PC-9 (cell line): ENCODE results near the gene XRCC4. TPM values are rescaled to one million over a fixed set of nuclear protein-coding genes. Genes with fewer than 3 reads are reported as not detected.

Experiments
- BruUV-seq: library from RNA; stranded (reverse); fragments of 400-500 nt; replicated peaks from 2 replicates; lab custom pipeline; 2021; lab: Mats Ljungman, UMichigan
- CTCF ChIA-PET: fragments of 300-600 bp; sonication (Branson Sonifier 250); formaldehyde crosslinking; loops from one replicate; lab custom pipeline; 2022; ENCODE audit warnings: antibody characterized with exemption; lab: Charles Lee
- POLR2A ChIA-PET: fragments of 300-600 bp; sonication (Branson Sonifier 250); formaldehyde crosslinking; loops from one replicate; lab custom pipeline; 2022; ENCODE audit warnings: antibody characterized with exemption; ENCODE audit not compliant: unreplicated experiment; lab: Charles Lee
- DNase-seq, 2 experiments: peaks; one replicate each; pipeline versions ENCODE4 v3.0.0 to v3.0.0-alpha.2; 2015 to 2022; ENCODE audit warnings: mixed read lengths in 1 of 2
- H2AFZ ChIP-seq: fragments of 200-600 bp; sonication (generic); 2 replicates; pipeline ENCODE4 v1.8.1; 2017; ENCODE audit warnings: antibody characterized with exemption
- H3F3A ChIP-seq: fragments of 200-600 bp; sonication (generic); 2 replicates; pipeline ENCODE4 v1.8.1; 2017; ENCODE audit warnings: antibody characterized with exemption, mild to moderate bottlenecking, low read depth; ENCODE audit not compliant: insufficient read depth
- H3K27ac ChIP-seq: fragments of 200-600 bp; sonication (generic); 2 replicates; pipeline ENCODE4 v1.6.1; 2016; ENCODE audit warnings: mixed run types
- H3K27me3 ChIP-seq: fragments of 200-600 bp; sonication (generic); 2 replicates; pipeline ENCODE4 v1.6.1; 2016; ENCODE audit warnings: low read depth, mixed run types; ENCODE audit not compliant: insufficient read depth
- H3K36me3 ChIP-seq: fragments of 200-600 bp; sonication (generic); 2 replicates; pipeline ENCODE4 v1.6.1; 2016; ENCODE audit warnings: low read depth, mixed run types
- H3K4me1 ChIP-seq: fragments of 200-600 bp; sonication (generic); replicated peaks from 2 replicates; pipeline ENCODE4 v1.6.1; 2016; ENCODE audit warnings: mixed run types; ENCODE audit not compliant: insufficient read depth
- H3K4me2 ChIP-seq: fragments of 200-600 bp; sonication (generic); 2 replicates; pipeline ENCODE4 v1.6.1; 2017; ENCODE audit warnings: mixed run types
- H3K4me3 ChIP-seq: fragments of 200-600 bp; sonication (generic); 2 replicates; pipeline ENCODE4 v1.6.1; 2016; ENCODE audit warnings: mixed run types
- H3K79me2 ChIP-seq: fragments of 200-600 bp; sonication (generic); 2 replicates; pipeline ENCODE4 v1.6.1; 2017; ENCODE audit warnings: low read depth, mixed run types
- H3K9me2 ChIP-seq: fragments of 200-600 bp; sonication (generic); 2 replicates; pipeline ENCODE4 v1.8.1; 2017; ENCODE audit warnings: mild to moderate bottlenecking; ENCODE audit not compliant: insufficient read depth
- H3K9me3 ChIP-seq: fragments of 200-600 bp; sonication (generic); 2 replicates; pipeline ENCODE4 v1.8.1; 2016; ENCODE audit warnings: low read depth; ENCODE audit not compliant: insufficient read depth
- H4K20me1 ChIP-seq: fragments of 200-600 bp; sonication (generic); 2 replicates; pipeline ENCODE4 v1.8.1; 2017; ENCODE audit not compliant: insufficient read depth
- EZH2 ChIP-seq: fragments of 200-600 bp; sonication (generic); IDR thresholded peaks from 2 replicates; pipeline ENCODE4 v1.8.0; 2017; ENCODE audit warnings: antibody characterized with exemption, low read depth
- intact Hi-C: fragments of 100-400 bp; cut with micrococcal nuclease; formaldehyde crosslinking; loops from one replicate; pipeline ENCODE4 v1.10.0; 2022; ENCODE audit not compliant: unreplicated experiment
- total RNA-seq: library from RNA; stranded (reverse); gene quantifications from 2 replicates; pipeline ENCODE4 v1.2.3, GENCODE V29; 2021
- TF ChIP-seq, protein P1 (sequence below): fragments of 200-600 bp; sonication (generic); conservative IDR thresholded peaks from 2 replicates; pipeline ENCODE4 v1.6.1; 2017; ENCODE audit warnings: mixed run types, antibody characterized with exemption, mild to moderate bottlenecking, moderate library complexity

Gene XRCC4
- total RNA-seq, 1 experiment from 2014 or later = 12.2 TPM

DNA sequence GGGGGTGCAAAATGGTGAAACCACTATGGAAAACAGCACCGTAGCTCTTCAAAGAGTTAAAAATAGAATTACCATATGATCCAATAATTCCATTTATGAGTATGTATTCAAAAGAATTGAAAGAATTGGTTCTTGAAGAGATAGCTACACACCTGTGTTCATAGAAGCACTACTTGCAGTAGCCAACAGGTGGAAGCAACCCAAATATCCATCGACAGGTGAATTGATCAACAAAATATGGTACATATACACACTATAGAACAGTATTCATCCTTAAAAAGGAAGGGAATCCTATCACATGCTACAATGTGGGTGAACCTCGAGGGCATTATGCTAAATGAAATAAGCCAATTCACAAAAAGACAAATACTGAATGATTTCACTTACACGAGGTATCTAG lies 308.5 kb downstream of the XRCC4 start:
- Histone ChIP-seq H3F3A (no peaks in the 10 kb centered on the region), H3K9me3 (no peaks in the 10 kb centered on the region), H3K4me3 (no peak overlapping the region), H2AFZ (no peak overlapping the region), H3K36me3 (no peaks in the 10 kb centered on the region), H3K4me1 (no peaks in the 10 kb centered on the region), H3K4me2 (no peak overlapping the region), H3K27me3 (no peaks in the 10 kb centered on the region), H3K79me2 (no peaks in the 10 kb centered on the region), H3K27ac (no peak overlapping the region), H3K9me2 (peaks cover 12% of the 10 kb centered on the region; the same call in 1 of the 2 replicates), H4K20me1 (no peaks in the 10 kb centered on the region)
- TF ChIP-seq, protein P1, sequence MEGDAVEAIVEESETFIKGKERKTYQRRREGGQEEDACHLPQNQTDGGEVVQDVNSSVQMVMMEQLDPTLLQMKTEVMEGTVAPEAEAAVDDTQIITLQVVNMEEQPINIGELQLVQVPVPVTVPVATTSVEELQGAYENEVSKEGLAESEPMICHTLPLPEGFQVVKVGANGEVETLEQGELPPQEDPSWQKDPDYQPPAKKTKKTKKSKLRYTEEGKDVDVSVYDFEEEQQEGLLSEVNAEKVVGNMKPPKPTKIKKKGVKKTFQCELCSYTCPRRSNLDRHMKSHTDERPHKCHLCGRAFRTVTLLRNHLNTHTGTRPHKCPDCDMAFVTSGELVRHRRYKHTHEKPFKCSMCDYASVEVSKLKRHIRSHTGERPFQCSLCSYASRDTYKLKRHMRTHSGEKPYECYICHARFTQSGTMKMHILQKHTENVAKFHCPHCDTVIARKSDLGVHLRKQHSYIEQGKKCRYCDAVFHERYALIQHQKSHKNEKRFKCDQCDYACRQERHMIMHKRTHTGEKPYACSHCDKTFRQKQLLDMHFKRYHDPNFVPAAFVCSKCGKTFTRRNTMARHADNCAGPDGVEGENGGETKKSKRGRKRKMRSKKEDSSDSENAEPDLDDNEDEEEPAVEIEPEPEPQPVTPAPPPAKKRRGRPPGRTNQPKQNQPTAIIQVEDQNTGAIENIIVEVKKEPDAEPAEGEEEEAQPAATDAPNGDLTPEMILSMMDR = no peak; the same call in 1 of the 2 replicates
- no peak for TF ChIP-seq EZH2
- POLR2A ChIA-PET = interaction anchor here (0.5 kb wide), 1 partner anchor 308 kb away, joined by 3 read pairs; the partner anchor contains the start of genes TMEM167A and XRCC4
- intact Hi-C loops = no loop called here
- DNase-seq = no peak
- no TSS peak for BruUV-seq
- CTCF ChIA-PET = no interaction called here

DNA sequence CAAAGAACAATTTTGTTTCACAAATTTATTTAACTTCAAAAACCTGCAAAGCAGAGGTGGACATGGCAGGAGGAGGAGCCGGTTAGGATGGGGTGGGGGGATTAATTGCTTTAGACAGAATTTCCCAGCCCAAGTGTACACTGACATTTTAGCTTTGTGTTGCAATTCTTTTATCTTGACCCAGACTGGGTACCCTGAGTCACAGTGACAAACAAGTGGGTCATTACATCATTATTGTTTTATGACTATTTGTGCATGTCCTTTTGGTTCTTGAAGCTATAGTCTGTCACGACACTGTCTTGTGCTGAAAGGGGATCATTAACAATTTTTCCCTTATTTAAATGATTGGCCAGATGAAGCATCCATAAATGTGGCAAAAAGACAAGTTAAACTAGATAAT lies 309.7 kb downstream of the XRCC4 start:
- no TSS peak for BruUV-seq
- H3K4me1 ChIP-seq = no peaks in the 10 kb centered on the region
- no peaks in the 10 kb centered on the region for H3K36me3 ChIP-seq
- no peak overlapping the region for H3K4me3 ChIP-seq
- no peaks in the 10 kb centered on the region for H3K79me2 ChIP-seq
- no peak for DNase-seq
- ChIA-PET CTCF (no interaction called here), POLR2A (interaction anchor here (0.7 kb wide), 1 partner anchor 468 kb away, joined by 12 read pairs; no protein-coding TSS in a partner anchor)
- H3K9me2 ChIP-seq = peaks cover 12% of the 10 kb centered on the region; the same call in 1 of the 2 replicates
- H3K27me3 ChIP-seq = no peaks in the 10 kb centered on the region
- no peak overlapping the region for H3K27ac ChIP-seq
- no peaks in the 10 kb centered on the region for H3F3A ChIP-seq
- no peak overlapping the region for H2AFZ ChIP-seq
- no peaks in the 10 kb centered on the region for H4K20me1 ChIP-seq
- intact Hi-C loops = no loop called here
- no peaks in the 10 kb centered on the region for H3K9me3 ChIP-seq
- no peak for TF ChIP-seq EZH2
- TF ChIP-seq, protein P1 = no peak
- H3K4me2 ChIP-seq = no peak overlapping the region

DNA sequence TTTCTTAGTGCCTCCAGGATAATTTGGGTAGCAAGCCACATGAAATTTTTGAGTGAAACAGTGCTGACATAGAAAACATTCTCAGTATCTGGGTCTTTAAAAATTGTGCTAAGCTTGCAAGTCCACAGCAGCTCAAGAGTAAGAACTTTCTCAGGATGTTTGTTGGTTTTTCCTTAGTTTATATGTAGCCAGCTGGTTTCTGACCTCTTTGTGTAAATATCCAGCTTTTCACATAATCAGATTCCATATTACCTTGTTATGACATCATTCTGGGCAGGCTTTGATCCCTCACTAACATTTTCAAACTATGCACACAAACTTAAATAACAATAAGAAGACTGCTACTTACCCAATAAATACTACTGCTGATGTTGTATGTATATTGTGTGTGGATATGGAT lies 311.3 kb downstream of the XRCC4 start:
- Histone ChIP-seq H3K9me3 (no peaks in the 10 kb centered on the region), H3K27ac (no peak overlapping the region), H3K36me3 (no peaks in the 10 kb centered on the region), H3K79me2 (no peaks in the 10 kb centered on the region), H3K27me3 (no peaks in the 10 kb centered on the region), H3K9me2 (peaks cover 12% of the 10 kb centered on the region; the same call in 1 of the 2 replicates), H3K4me1 (no peaks in the 10 kb centered on the region), H3K4me2 (no peak overlapping the region), H2AFZ (no peak overlapping the region), H3K4me3 (no peak overlapping the region), H4K20me1 (no peaks in the 10 kb centered on the region), H3F3A (no peaks in the 10 kb centered on the region)
- intact Hi-C loops = no loop called here
- no peak for DNase-seq
- POLR2A ChIA-PET = interaction anchor here (0.7 kb wide), 1 partner anchor 829 kb away, joined by 3 read pairs; no protein-coding TSS in a partner anchor
- CTCF ChIA-PET = no interaction called here
- TF ChIP-seq, protein P1 = no peak
- TF ChIP-seq EZH2 = no peak
- no TSS peak for BruUV-seq
